PC-3 (cell line): Measurements from ENCODE around the gene C10orf62. TPM values are rescaled to one million over a fixed set of nuclear protein-coding genes. Genes with fewer than 3 reads are reported as not detected.
"Not testable (repeated sequence)": the region's sequence is repeated elsewhere in the genome, so short reads cannot be mapped to it uniquely, and the experiment has no call there.

Experiments used
- ATAC-seq: fragments of 200-7000 bp; cut with Tn5 transposase; 2 replicates; pipeline ENCODE4 v1.9.1; 2020; ENCODE audit warnings: mild to moderate bottlenecking, moderate library complexity
- BruUV-seq: library from RNA; stranded (reverse); fragments of 400-500 nt; replicated peaks from 2 replicates; lab custom pipeline; 2021; lab: Mats Ljungman, UMichigan
- CTCF ChIA-PET: fragments of 300-600 bp; sonication (Branson Sonifier 250); formaldehyde crosslinking; loops from one replicate; lab custom pipeline; 2022; ENCODE audit warnings: antibody characterized with exemption; lab: Charles Lee
- POLR2A ChIA-PET: fragments of 300-600 bp; sonication (Branson Sonifier 250); formaldehyde crosslinking; loops from one replicate; lab custom pipeline; 2022; ENCODE audit warnings: antibody characterized with exemption; ENCODE audit not compliant: unreplicated experiment; lab: Charles Lee
- DNase-seq: peaks from one replicate; pipeline ENCODE4 v3.0.0-alpha.2; 2015
- H2AFZ ChIP-seq: fragments of 300-600 bp; sonication (generic); 2 replicates; pipeline ENCODE4 v1.6.0; 2016; ENCODE audit warnings: antibody characterized with exemption, low read length
- H3F3A ChIP-seq: fragments of 300-600 bp; sonication (generic); one replicate; pipeline ENCODE4 v1.6.0; 2017; ENCODE audit warnings: antibody characterized with exemption, low read length, control low read depth, mild to moderate bottlenecking; ENCODE audit not compliant: unreplicated experiment
- H3K27ac ChIP-seq: fragments of 300-600 bp; sonication (generic); 2 replicates; pipeline ENCODE4 v1.5.1; 2016; ENCODE audit warnings: mild to moderate bottlenecking, low read length
- H3K27me3 ChIP-seq: fragments of 300-600 bp; sonication (generic); 2 replicates; pipeline ENCODE4 v1.6.1; 2016; ENCODE audit warnings: low read length, mixed read lengths
- H3K36me3 ChIP-seq: fragments of 300-600 bp; sonication (generic); 2 replicates; pipeline ENCODE4 v1.6.1; 2016; ENCODE audit warnings: low read depth, mixed run types, low read length, mixed read lengths
- H3K4me1 ChIP-seq: fragments of 300-600 bp; sonication (generic); 2 replicates; pipeline ENCODE4 v1.5.1; 2016; ENCODE audit warnings: low read length; ENCODE audit not compliant: insufficient read depth
- H3K4me2 ChIP-seq: fragments of 300-600 bp; sonication (generic); 2 replicates; pipeline ENCODE4 v1.6.0; 2016; ENCODE audit warnings: low read length
- H3K4me3 ChIP-seq: fragments of 300-600 bp; sonication (generic); 2 replicates; pipeline ENCODE4 v1.5.1; 2016; ENCODE audit warnings: mild to moderate bottlenecking, low read length, mixed read lengths
- H3K79me2 ChIP-seq: fragments of 300-600 bp; sonication (generic); 2 replicates; pipeline ENCODE4 v1.6.1; 2017; ENCODE audit warnings: low read length, mixed read lengths
- H3K9ac ChIP-seq: fragments of 300-600 bp; sonication (generic); 2 replicates; pipeline ENCODE4 v1.6.0; 2016; ENCODE audit warnings: mild to moderate bottlenecking, low read length
- H3K9me2 ChIP-seq: fragments of 300-600 bp; sonication (generic); replicated peaks from 2 replicates; pipeline ENCODE4 v1.6.1; 2016; ENCODE audit warnings: mixed run types, low read length, mixed read lengths
- H3K9me3 ChIP-seq: fragments of 300-600 bp; sonication (generic); 2 replicates; pipeline ENCODE4 v1.6.1; 2016; ENCODE audit warnings: low read length, mixed read lengths
- H4K20me1 ChIP-seq: fragments of 300-600 bp; sonication (generic); 2 replicates; pipeline ENCODE4 v1.6.1; 2016; ENCODE audit warnings: low read length, mixed read lengths
- EZH2 ChIP-seq: fragments of 300-600 bp; sonication (generic); IDR thresholded peaks from one replicate; pipeline ENCODE4 v1.6.1; 2017; ENCODE audit warnings: antibody characterized with exemption, mild to moderate bottlenecking, low read length; ENCODE audit not compliant: unreplicated experiment
- EZH2phosphoT487 ChIP-seq: fragments of 300-600 bp; sonication (generic); IDR thresholded peaks from 2 replicates; pipeline ENCODE4 v1.6.1; 2018; ENCODE audit warnings: mild to moderate bottlenecking, antibody characterized with exemption, low read length, borderline replicate concordance
- intact Hi-C: fragments of 100-400 bp; cut with micrococcal nuclease; formaldehyde crosslinking; loops from 2 replicates; pipeline ENCODE4 v1.9.0; 2023
- total RNA-seq: library from RNA; depleted of rRNA; stranded (reverse); fragments of >200 nt; gene quantifications from 2 replicates; pipeline ENCODE4 v1.2.3, GENCODE V29; 2014
- TF ChIP-seq, protein P1 (sequence below): fragments of 300-600 bp; sonication (generic); conservative IDR thresholded peaks from 2 replicates; pipeline ENCODE4 v1.5.1; 2017; ENCODE audit warnings: antibody characterized with exemption, low read depth, mild to moderate bottlenecking, low read length

Gene C10orf62
- total RNA-seq, 1 experiment from 2014 or later: not detected

DNA sequence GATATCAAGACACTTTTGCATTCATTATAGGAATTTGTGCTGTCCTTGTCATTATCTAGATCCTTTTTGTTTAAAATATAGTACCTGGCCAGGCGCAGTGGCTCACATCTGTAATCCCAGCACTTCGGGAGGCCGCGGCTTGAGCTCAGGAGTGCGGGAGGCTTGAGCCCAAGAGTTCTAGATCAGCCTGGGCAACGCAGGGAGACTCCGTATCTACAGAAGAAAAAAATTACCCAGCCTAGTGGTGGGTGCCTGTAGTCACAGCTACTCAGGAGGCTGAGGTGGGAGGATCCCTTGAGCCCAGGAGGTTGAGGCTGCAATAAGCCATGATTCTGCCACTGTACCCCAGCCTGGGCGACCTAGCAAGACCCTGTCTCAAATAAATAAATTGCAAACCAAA, 44.4 kb downstream of the C10orf62 start:
- intact Hi-C loops: no loop called here
- DNase-seq: peak; percentile 20
- H3K4me3 ChIP-seq: peak overlapping the region; percentile 90

DNA sequence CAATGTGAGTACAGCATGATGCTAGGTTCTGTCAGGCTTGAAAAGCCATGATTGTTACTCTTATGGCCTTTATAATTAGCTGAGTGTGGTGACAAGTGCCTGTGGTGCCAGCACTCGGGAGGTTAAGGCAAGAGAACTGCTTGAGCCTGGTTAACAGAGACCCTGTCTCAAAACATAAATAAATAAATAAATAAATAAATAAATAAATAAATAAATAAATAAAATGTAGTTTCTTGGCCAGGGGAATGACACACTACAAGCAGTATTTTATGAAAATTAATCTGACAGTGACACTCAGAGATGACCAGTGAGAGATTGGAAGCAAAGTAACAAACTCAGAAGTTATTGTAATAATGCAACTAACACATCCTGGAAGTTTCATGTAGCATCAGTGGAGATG, 46.1 kb downstream of the C10orf62 start:
- DNase-seq (no peak), ATAC-seq (no peak)
- Histone ChIP-seq H3K79me2 (peaks cover 22% of the 10 kb centered on the region), H3K36me3 (no peaks in the 10 kb centered on the region), H3K4me1 (peaks cover 3% of the 10 kb centered on the region; the same call in 1 of the 2 replicates), H3K4me3 (no peak overlapping the region), H3K9me2 (no peaks in the 10 kb centered on the region), H2AFZ (no peak overlapping the region), H3K4me2 (no peak overlapping the region), H3F3A (no peaks in the 10 kb centered on the region), H4K20me1 (no peaks in the 10 kb centered on the region), H3K27me3 (no peaks in the 10 kb centered on the region), H3K27ac (no peak overlapping the region), H3K9me3 (no peaks in the 10 kb centered on the region), H3K9ac (no peak overlapping the region)
- ChIA-PET POLR2A (no interaction called here), CTCF (no interaction called here)
- BruUV-seq: no TSS peak
- intact Hi-C loops: no loop called here
- no peak for TF ChIP-seq EZH2phosphoT487
- TF ChIP-seq, protein P1, sequence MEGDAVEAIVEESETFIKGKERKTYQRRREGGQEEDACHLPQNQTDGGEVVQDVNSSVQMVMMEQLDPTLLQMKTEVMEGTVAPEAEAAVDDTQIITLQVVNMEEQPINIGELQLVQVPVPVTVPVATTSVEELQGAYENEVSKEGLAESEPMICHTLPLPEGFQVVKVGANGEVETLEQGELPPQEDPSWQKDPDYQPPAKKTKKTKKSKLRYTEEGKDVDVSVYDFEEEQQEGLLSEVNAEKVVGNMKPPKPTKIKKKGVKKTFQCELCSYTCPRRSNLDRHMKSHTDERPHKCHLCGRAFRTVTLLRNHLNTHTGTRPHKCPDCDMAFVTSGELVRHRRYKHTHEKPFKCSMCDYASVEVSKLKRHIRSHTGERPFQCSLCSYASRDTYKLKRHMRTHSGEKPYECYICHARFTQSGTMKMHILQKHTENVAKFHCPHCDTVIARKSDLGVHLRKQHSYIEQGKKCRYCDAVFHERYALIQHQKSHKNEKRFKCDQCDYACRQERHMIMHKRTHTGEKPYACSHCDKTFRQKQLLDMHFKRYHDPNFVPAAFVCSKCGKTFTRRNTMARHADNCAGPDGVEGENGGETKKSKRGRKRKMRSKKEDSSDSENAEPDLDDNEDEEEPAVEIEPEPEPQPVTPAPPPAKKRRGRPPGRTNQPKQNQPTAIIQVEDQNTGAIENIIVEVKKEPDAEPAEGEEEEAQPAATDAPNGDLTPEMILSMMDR: no peak
- no peak for TF ChIP-seq EZH2

More for the DNA sequence above, 44.4 kb downstream of the C10orf62 start:
- POLR2A ChIA-PET: no interaction called here
- Histone ChIP-seq H4K20me1 (no peaks in the 10 kb centered on the region), H3K4me2 (peak overlapping the region; percentile 79), H3K4me1 (peaks cover 3% of the 10 kb centered on the region; the same call in 1 of the 2 replicates), H3K79me2 (peaks cover 23% of the 10 kb centered on the region), H3K27ac (no peak overlapping the region), H2AFZ (peak overlapping the region; percentile 93), H3K27me3 (no peaks in the 10 kb centered on the region), H3K9ac (peak overlapping the region; percentile 43), H3K9me3 (no peaks in the 10 kb centered on the region), H3K36me3 (no peaks in the 10 kb centered on the region), H3F3A (no peaks in the 10 kb centered on the region), H3K9me2 (no peaks in the 10 kb centered on the region)
- ATAC-seq: peak; percentile 35
- CTCF ChIA-PET: no interaction called here
- TF ChIP-seq EZH2 (no peak), EZH2phosphoT487 (no peak)
- TF ChIP-seq, protein P1: no peak
- TSS peak; percentile 94 for BruUV-seq

DNA sequence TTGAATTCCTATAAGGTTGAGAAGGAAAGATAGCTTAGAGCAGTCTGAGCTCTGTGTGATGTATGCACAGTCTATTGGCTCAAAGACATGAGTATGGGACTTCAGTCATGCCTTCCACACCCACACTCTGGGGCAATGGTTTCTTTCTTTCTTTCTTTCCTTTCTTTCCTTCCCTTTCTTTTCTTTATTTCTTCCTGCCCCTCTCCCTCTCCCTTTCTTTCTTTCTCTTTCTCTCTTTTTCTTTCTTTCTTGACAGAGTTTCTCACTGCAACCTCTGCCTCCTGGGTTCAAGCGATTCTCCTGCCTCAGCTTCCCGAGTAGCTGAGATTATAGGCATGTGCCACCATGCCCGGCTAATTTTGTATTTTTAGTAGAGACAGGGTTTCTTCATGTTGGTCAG, 49.6 kb downstream of the C10orf62 start:
- BruUV-seq, H4K20me1 ChIP-seq, H3K4me2 ChIP-seq, H3K9ac ChIP-seq, H2AFZ ChIP-seq, POLR2A ChIA-PET, DNase-seq, ATAC-seq, H3K9me2 ChIP-seq, H3K27me3 ChIP-seq, H3K4me3 ChIP-seq, H3K36me3 ChIP-seq, CTCF ChIA-PET, intact Hi-C loops, H3K9me3 ChIP-seq, H3K27ac ChIP-seq, H3F3A ChIP-seq: not testable (repeated sequence)
- H3K4me1 ChIP-seq: peaks cover 12% of the 10 kb centered on the region
- peaks cover 33% of the 10 kb centered on the region for H3K79me2 ChIP-seq
